Measurements from ENCODE around the gene CTDSPL2.

GRCh38 chr15:44545913-44546802, 118.7 kb downstream of the CTDSPL2 start:
- peak; percentile 14; the same call in 1 of the 2 replicates for TF ChIP-seq ZC3H10 (CRISPR knock-in tag; IDR thresholded peaks at IDR 0.05)
- TF ChIP-seq ZFP30 (CRISPR knock-in tag; IDR thresholded peaks at IDR 0.05), result no peak
- TF ChIP-seq PATZ1 (CRISPR knock-in tag; IDR thresholded peaks at IDR 0.05; ENCODE audit: borderline replicate concordance), result no peak
- peak; percentile 86 for TF ChIP-seq TSHZ2 (CRISPR knock-in tag; IDR thresholded peaks at IDR 0.05)
- TF ChIP-seq ZNF565 (CRISPR knock-in tag; conservative IDR thresholded peaks at IDR 0.05; ENCODE audit: low read depth), result no peak
- TF ChIP-seq RARB (CRISPR knock-in tag; IDR thresholded peaks at IDR 0.05), result no peak
- no peak for TF ChIP-seq SNAI2 (CRISPR knock-in tag; IDR thresholded peaks at IDR 0.05)
- no peak for TF ChIP-seq CREB5 (CRISPR knock-in tag; IDR thresholded peaks at IDR 0.05; ENCODE audit: low read depth)
